K562 (cell line): Measurements from ENCODE around the gene SPATA2. TPM values are rescaled to one million over a fixed set of nuclear protein-coding genes. Genes with fewer than 3 reads are reported as not detected.

Experiments used
- ATAC-seq: fragments of 200-7000 bp; cut with Tn5 transposase; 3 replicates; pipeline ENCODE4 v1.9.1; 2020; ENCODE audit warnings: moderate library complexity
- BruUV-seq: library from RNA; stranded (reverse); fragments of 400-500 nt; replicated peaks from 2 replicates; lab custom pipeline; 2021; lab: Mats Ljungman, UMichigan
- CTCF ChIA-PET: fragments of 300-600 bp; formaldehyde crosslinking; extraction: SDS; loops from one replicate; lab custom pipeline; 2021; ENCODE audit warnings: low intra/inter-chr PET ratio; lab: Yijun Ruan, JAX
- POLR2A ChIA-PET: fragments of 300-600, 350-650 bp; sonication (Branson Sonifier 250); formaldehyde crosslinking; extraction: SDS; loops from one replicate; lab custom pipeline; 2021; ENCODE audit warnings: antibody characterized with exemption, inconsistent platforms; lab: Yijun Ruan, JAX
- DNase-seq, 4 experiments: peaks; one replicate each; pipeline versions ENCODE4 v3.0.0 to v3.0.0-alpha.2; 2011 to 2018; ENCODE audit warnings: low spot score in 3 of 4, mixed read lengths in 3 of 4; ENCODE audit errors: extremely low read depth in 1 of 4
- FAIRE-seq: peaks from 2 replicates; lab custom pipeline; 2011; peaks lifted over from hg19 to GRCh38; lab: Jason Lieb, UNC
- H2AFZ ChIP-seq: 2 replicates; pipeline ENCODE4 v1.6.0; 2011; ENCODE audit warnings: low read depth, low read length, control low read depth, inconsistent platforms
- H3K27ac ChIP-seq: fragments of 200-600 bp; 3 replicates; pipeline ENCODE4 v1.8.0; 2011; ENCODE audit warnings: low read depth, mild to moderate bottlenecking, control low read depth, inconsistent platforms, low read length, moderate library complexity, mixed read lengths; ENCODE audit errors: extremely low read depth
- H3K27me3 ChIP-seq, 2 experiments: fragments of 300-600 bp in 1 of 2; 2 replicates in 1 of 2; 3 replicates in 1 of 2; pipeline versions ENCODE4 v1.6.0 to v1.8.0; 2011; ENCODE audit warnings: inconsistent platforms in 2 of 2, low read length in 2 of 2, mild to moderate bottlenecking in 1 of 2, mixed read lengths in 1 of 2, moderate library complexity in 1 of 2; ENCODE audit not compliant: control insufficient read depth in 2 of 2, insufficient read depth in 2 of 2
- H3K36me3 ChIP-seq: fragments of 300-600 bp; 3 replicates; pipeline ENCODE4 v1.8.0; 2011; ENCODE audit warnings: mild to moderate bottlenecking, low read length, inconsistent platforms; ENCODE audit not compliant: control insufficient read depth, insufficient read depth
- H3K4me1 ChIP-seq, 2 experiments: fragments of 200-600 bp in 1 of 2; replicated peaks in 1 of 2; 2 replicates in 1 of 2; 3 replicates in 1 of 2; pipeline versions ENCODE4 v1.5.1 to v1.8.0; 2011; ENCODE audit warnings: inconsistent platforms in 2 of 2, low read length in 2 of 2, mild to moderate bottlenecking in 1 of 2, mixed read lengths in 1 of 2, moderate library complexity in 1 of 2; ENCODE audit not compliant: control insufficient read depth in 2 of 2, insufficient read depth in 2 of 2
- H3K4me2 ChIP-seq: 2 replicates; pipeline ENCODE4 v1.6.1; 2011; ENCODE audit warnings: low read length, control low read depth, inconsistent platforms, mixed read lengths; ENCODE audit not compliant: insufficient read depth
- H3K4me3 ChIP-seq: fragments of 200-600 bp; sonication (generic), shearing (Covaris generic); 2 replicates; pipeline ENCODE4 v1.5.1; 2016; ENCODE audit warnings: control low read depth, inconsistent platforms
- H3K79me2 ChIP-seq: fragments of 200-600 bp; 3 replicates; pipeline ENCODE4 v1.8.0; 2011; ENCODE audit warnings: low read length, inconsistent platforms; ENCODE audit not compliant: control insufficient read depth, insufficient read depth
- H3K9ac ChIP-seq, 2 experiments: 2 replicates each; pipeline versions ENCODE4 v1.6.0 to v1.6.1; 2011; ENCODE audit warnings: low read depth in 2 of 2, low read length in 2 of 2, control low read depth in 1 of 2, inconsistent platforms in 1 of 2, mild to moderate bottlenecking in 1 of 2, mixed read lengths in 1 of 2; ENCODE audit not compliant: insufficient read depth in 1 of 2
- H3K9me1 ChIP-seq: one replicate; pipeline ENCODE4 v1.6.0; 2011; ENCODE audit warnings: inconsistent platforms, mild to moderate bottlenecking, low read length, moderate library complexity; ENCODE audit not compliant: control insufficient read depth, insufficient read depth
- H3K9me3 ChIP-seq: replicated peaks from 2 replicates; pipeline ENCODE4 v1.5.1; 2011; ENCODE audit warnings: low read depth, low read length, inconsistent platforms; ENCODE audit not compliant: control insufficient read depth, insufficient read depth
- H4K20me1 ChIP-seq: replicated peaks from 2 replicates; pipeline ENCODE4 v1.6.1; 2011; ENCODE audit warnings: low read length, inconsistent platforms, mixed read lengths; ENCODE audit not compliant: control insufficient read depth, insufficient read depth
- CTBP1 ChIP-seq: fragments of 450-650 bp; IDR thresholded peaks from 2 replicates; pipeline ENCODE4 v1.6.1; 2016; ENCODE audit warnings: borderline replicate concordance
- SP2 ChIP-seq: IDR thresholded peaks from 2 replicates; pipeline ENCODE4 v1.6.1; 2011; ENCODE audit warnings: mild to moderate bottlenecking, low read depth, low read length, moderate library complexity; ENCODE audit not compliant: poor library complexity, severe bottlenecking; ENCODE audit errors: extremely low read depth
- WGBS: fragments of 100-300 bp; shearing (Covaris generic); methylation state at CpG from one replicate; pipeline ENCODE4 v1.1.6; 2016; ENCODE audit warnings: low coverage, mixed read lengths; ENCODE audit not compliant: insufficient coverage; ENCODE audit errors: missing lambda C conversion rate; 5-methylcytosine and 5-hydroxymethylcytosine counted together
- in situ Hi-C: fragments of 300-500 bp; cut with MboI; formaldehyde crosslinking; loops from 4 replicates; pipeline ENCODE4 v1.15.0; 2018; ENCODE audit warnings: inconsistent platforms, mixed read lengths
- intact Hi-C: fragments of 100-400 bp; cut with micrococcal nuclease; formaldehyde crosslinking; loops from 2 replicates; pipeline ENCODE4 v1.14.2; 2022
- polyA plus RNA-seq, 8 experiments: library from polyadenylated mRNA; depleted of rRNA in 4 of 8; stranded (reverse) in 5 of 8; unstranded in 3 of 8; fragments of >200 nt; fragmentation: Nextera tagmentation in 2 of 8; fragmentation: Illumina TruSeq in 1 of 8; extraction: Ambion mirVana in 2 of 8; extraction: Trizol in 1 of 8; gene quantifications; 2 replicates each; pipeline versions ENCODE4 v1.2.1 to v1.2.3, GENCODE V29; 2011 to 2014; ENCODE audit warnings: inconsistent platforms in 1 of 8, missing spikeins in 1 of 8
- total RNA-seq, 7 experiments: library from RNA; depleted of rRNA in 6 of 7; stranded (reverse); fragments of >200 nt in 6 of 7; fragmentation: Illumina TruSeq in 2 of 7; extraction: Trizol in 2 of 7; gene quantifications; 2 replicates each; pipeline versions ENCODE4 v1.2.1 to v1.2.3, GENCODE V29; 2011 to 2021; ENCODE audit warnings: low replicate concordance in 1 of 7
- TF ChIP-seq, protein P1 (sequence below): IDR thresholded peaks from 2 replicates; pipeline ENCODE4 v1.6.1; 2016; ENCODE audit warnings: missing genetic modification characterization, missing compliant biosample characterization

SPATA2 gene
- total and polyA plus RNA-seq, 9 of the 15 experiments (the other 6 are each of a cell fraction or from before 2014, with no cell fraction given): 0.46 to 8.2 (median 2.7) TPM

DNA sequence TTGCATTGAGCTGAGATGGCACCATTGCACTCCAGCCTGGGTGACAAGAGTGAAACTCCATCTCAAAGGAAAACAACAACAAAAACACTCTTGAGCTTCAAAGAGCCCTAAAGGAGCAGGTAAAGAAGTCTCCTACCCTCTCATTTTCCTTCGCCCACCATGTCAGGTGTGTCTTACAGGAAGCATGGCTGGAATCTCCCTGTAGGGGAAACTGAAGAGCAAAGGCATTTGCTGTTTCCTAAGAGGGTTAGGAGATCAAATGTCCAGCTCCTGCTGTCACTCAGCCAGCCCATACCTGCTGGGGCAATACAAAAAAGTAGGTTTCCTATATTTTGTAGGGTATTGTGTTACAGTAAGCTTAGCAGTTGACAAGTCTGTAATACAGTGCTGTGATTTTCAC lies 43.3 kb downstream of the SPATA2 start:
- Histone ChIP-seq H2AFZ (no peak overlapping the region), H3K9ac (no peak overlapping the region), H3K4me3 (no peak overlapping the region), H3K4me2 (no peak overlapping the region), H3K9me1 (no peaks in the 10 kb centered on the region), H3K4me1 (peaks cover 6 to 16% of the 10 kb centered on the region in 2 experiments; a peak in 4 of 5 replicates), H3K79me2 (no peaks in the 10 kb centered on the region), H4K20me1 (no peaks in the 10 kb centered on the region), H3K36me3 (peaks cover 17% of the 10 kb centered on the region), H3K9me3 (no peaks in the 10 kb centered on the region), H3K27me3 (no peaks in the 10 kb centered on the region), H3K27ac (no peak overlapping the region)
- DNase-seq (no peak), ATAC-seq (no peak), FAIRE-seq (no peak)
- BruUV-seq: no TSS peak
- 90% methylated on average over 1 of the region's 1 CpG for WGBS
- POLR2A ChIA-PET: interaction anchor here (0.6 kb wide), 1 partner anchor 226 kb away, joined by 3 read pairs; no protein-coding TSS in a partner anchor
- in situ Hi-C loops (no loop called here), intact Hi-C loops (no loop called here)
- CTCF ChIA-PET: no interaction called here
- no peak for TF ChIP-seq CTBP1
- TF ChIP-seq SP2: no peak
- TF ChIP-seq, protein P1, sequence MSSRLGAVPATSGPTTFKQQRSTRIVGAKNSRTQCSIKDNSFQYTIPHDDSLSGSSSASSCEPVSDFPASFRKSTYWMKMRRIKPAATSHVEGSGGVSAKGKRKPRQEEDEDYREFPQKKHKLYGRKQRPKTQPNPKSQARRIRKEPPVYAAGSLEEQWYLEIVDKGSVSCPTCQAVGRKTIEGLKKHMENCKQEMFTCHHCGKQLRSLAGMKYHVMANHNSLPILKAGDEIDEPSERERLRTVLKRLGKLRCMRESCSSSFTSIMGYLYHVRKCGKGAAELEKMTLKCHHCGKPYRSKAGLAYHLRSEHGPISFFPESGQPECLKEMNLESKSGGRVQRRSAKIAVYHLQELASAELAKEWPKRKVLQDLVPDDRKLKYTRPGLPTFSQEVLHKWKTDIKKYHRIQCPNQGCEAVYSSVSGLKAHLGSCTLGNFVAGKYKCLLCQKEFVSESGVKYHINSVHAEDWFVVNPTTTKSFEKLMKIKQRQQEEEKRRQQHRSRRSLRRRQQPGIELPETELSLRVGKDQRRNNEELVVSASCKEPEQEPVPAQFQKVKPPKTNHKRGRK (tag): no peak
